ENCODE measurements around the gene GRK1. TPM values are rescaled to one million over a fixed set of nuclear protein-coding genes. Genes with fewer than 3 reads are reported as not detected.
"Not testable (repeated sequence)": the region's sequence is repeated elsewhere in the genome, so short reads cannot be mapped to it uniquely, and the experiment has no call there.

Gene GRK1
- total RNA-seq, 1 donor from 2014 or later: 0.34 TPM

DNA sequence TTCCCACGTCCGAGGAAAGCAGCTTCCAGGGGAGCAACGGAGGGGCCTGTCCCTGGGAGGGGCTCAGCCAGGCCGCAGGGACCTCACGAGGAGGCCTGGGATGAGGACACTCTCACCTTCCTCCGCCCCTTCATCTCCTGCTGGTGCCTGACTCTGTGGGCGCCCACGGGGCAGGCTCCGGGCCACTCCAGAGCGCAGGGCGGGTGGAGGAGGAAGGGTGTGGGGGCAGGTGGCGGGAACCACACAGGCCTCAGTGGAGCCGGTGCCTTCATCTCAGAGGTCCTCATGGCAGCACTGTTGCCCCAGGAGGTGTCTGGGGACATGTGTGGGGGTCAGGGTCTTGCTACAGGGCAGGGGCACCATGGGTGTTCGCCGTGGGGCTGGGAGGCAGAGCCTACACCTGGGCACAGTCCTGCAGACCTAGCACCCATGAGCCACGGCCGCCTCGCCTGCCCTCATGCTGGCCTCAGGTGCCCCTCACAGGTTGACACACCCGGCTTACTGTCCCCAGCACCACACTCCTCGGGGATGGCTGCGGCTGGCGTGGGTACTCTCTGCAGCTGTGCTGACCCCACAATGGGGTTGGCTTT is 81.9 kb downstream of the GRK1 start:
- Mint-ChIP-seq H3K27ac (no peak overlapping the region), H3K4me3 (no peak overlapping the region), H3K27me3 (ENCODE audit: low read depth) (peaks cover 6% of the 10 kb centered on the region), H3K36me3 (no peaks in the 10 kb centered on the region), H3K9me3 (peaks cover 4% of the 10 kb centered on the region), H3K4me1 (no peaks in the 10 kb centered on the region)
- DNase-seq (ENCODE audit: low spot score in 2 of 2, unreplicated experiment in 2 of 2): peak in 1 of 2 experiments; percentile 10
- TF ChIP-seq, protein P1, sequence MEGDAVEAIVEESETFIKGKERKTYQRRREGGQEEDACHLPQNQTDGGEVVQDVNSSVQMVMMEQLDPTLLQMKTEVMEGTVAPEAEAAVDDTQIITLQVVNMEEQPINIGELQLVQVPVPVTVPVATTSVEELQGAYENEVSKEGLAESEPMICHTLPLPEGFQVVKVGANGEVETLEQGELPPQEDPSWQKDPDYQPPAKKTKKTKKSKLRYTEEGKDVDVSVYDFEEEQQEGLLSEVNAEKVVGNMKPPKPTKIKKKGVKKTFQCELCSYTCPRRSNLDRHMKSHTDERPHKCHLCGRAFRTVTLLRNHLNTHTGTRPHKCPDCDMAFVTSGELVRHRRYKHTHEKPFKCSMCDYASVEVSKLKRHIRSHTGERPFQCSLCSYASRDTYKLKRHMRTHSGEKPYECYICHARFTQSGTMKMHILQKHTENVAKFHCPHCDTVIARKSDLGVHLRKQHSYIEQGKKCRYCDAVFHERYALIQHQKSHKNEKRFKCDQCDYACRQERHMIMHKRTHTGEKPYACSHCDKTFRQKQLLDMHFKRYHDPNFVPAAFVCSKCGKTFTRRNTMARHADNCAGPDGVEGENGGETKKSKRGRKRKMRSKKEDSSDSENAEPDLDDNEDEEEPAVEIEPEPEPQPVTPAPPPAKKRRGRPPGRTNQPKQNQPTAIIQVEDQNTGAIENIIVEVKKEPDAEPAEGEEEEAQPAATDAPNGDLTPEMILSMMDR (IDR thresholded peaks at IDR 0.05; ENCODE audit: unreplicated experiment): no peak

DNA sequence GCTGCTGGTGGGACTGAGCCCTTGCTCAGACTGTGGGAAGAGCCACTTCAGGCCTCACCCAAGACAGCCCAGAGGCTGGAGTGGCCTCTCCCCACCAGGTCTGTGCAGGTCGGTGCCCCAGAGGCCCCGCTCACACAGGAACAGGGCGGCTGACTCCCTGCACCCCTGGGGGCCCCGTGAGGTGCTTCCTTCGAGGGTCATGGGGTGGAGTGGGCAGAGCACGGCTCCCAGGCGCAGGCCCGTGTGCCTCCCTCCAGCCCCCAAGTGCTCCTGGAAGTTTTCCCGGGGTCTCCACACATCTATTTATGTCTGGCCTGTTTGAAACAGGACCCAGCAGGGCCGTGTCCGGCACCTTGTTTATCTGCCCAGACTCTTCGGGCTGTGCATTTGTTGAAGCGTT is 82.5 kb downstream of the GRK1 start:
- Mint-ChIP-seq H3K4me1 (no peaks in the 10 kb centered on the region), H3K9me3 (peaks cover 4% of the 10 kb centered on the region), H3K4me3 (no peak overlapping the region), H3K27me3 (ENCODE audit: low read depth) (peaks cover 9% of the 10 kb centered on the region), H3K27ac (no peak overlapping the region), H3K36me3 (no peaks in the 10 kb centered on the region)
- DNase-seq (ENCODE audit: low spot score in 2 of 2, unreplicated experiment in 2 of 2): no peak
- TF ChIP-seq, protein P1 (IDR thresholded peaks at IDR 0.05; ENCODE audit: unreplicated experiment): no peak

DNA sequence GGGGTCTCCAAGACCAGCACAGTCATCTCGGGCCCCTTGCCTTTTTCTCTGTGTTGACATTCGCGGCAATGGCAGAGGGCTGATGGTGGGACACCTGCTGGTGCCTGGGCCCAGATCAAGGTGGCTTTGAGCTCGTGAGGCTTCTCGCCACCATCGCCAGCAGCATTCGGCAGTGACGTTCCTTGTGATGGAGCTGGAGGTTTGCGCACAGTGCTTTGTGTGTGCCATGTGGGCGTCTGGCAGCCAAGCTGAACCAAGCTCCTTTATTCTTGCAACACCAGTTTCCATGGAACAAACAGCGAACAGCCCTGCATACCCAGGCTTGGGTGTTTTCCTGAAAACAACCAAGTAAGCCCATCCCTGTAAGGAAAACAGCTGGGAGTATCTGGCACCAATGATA is 82.9 kb downstream of the GRK1 start:
- Mint-ChIP-seq H3K27me3 (ENCODE audit: low read depth) (peaks cover 14% of the 10 kb centered on the region), H3K36me3 (no peaks in the 10 kb centered on the region), H3K9me3 (peaks cover 4% of the 10 kb centered on the region), H3K4me3 (no peak overlapping the region), H3K27ac (no peak overlapping the region), H3K4me1 (no peaks in the 10 kb centered on the region)
- DNase-seq (ENCODE audit: low spot score in 2 of 2, unreplicated experiment in 2 of 2): no peak
- TF ChIP-seq, protein P1 (IDR thresholded peaks at IDR 0.05; ENCODE audit: unreplicated experiment): no peak

DNA sequence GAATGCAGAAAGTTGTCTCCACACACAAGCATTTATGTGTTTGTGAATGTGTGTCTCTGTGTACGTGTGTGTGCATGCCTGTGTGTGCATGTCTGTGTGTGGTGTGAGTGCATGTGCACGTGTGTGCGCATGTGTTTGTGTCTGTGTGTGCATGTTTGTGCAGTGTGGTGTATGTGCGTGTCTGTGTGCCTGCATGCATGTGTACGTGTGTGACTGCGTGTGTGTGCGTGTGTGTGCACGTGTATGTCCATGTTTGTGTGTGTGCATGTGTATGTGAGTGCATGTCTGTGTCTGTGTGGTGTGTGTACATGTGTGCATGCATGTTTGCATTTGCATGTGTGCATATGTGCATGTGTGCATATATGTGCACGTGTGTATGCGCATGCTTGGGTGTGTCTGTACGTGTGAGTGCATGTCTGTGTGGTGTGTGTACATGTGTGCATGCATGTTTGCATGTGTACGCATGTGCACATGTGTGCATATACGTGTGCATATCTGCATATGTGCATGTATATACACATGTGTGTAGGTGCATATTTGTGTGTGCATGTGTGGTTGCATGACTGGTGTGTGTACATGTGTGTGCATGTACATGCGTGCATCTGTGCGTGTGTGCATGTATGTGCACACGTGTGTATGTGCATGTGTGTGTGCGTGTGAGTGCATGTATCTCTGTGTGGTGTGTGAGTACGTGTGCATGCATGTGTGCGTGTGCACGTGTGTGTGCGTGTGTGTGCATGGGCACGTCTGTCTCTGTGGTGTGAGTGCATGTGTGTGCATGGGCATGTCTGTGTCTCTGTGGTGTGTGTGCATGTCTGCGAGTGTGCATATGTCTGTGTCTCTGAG is 83.8 kb downstream of the GRK1 start:
- Mint-ChIP-seq H3K27ac (no peak overlapping the region), H3K4me1 (no peaks in the 10 kb centered on the region), H3K36me3 (no peaks in the 10 kb centered on the region), H3K9me3 (peaks cover 4% of the 10 kb centered on the region), H3K4me3 (no peak overlapping the region), H3K27me3 (ENCODE audit: low read depth) (peaks cover 16% of the 10 kb centered on the region)
- no peak for DNase-seq (ENCODE audit: low spot score in 2 of 2, unreplicated experiment in 2 of 2)
- TF ChIP-seq, protein P1 (IDR thresholded peaks at IDR 0.05; ENCODE audit: unreplicated experiment): no peak

DNA sequence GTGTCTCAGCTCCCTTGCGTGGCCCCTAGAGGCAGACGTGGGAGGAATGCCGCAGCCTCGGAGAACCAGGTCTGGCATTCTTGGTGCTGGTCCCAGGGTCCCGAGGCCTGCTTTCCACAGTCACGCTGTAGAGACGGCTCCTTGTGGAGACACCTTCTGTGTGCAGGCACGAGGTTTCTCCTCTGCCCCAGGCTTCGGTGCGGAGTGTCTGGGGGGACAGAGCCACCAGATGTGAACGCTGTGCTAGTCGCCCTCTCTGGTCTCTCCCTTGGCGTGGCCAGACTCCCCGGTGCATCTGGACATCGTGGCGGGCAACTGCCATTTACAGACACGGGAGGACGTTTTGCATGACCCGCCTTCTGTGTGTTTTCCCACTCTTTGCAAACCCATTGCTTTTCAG is 84.5 kb downstream of the GRK1 start:
- H3K27ac Mint-ChIP-seq: no peak overlapping the region
- no peaks in the 10 kb centered on the region for H3K4me1 Mint-ChIP-seq
- TF ChIP-seq, protein P1 (IDR thresholded peaks at IDR 0.05; ENCODE audit: unreplicated experiment): no peak
- no peaks in the 10 kb centered on the region for H3K36me3 Mint-ChIP-seq
- DNase-seq (ENCODE audit: low spot score in 2 of 2, unreplicated experiment in 2 of 2): no peak
- H3K27me3 Mint-ChIP-seq (ENCODE audit: low read depth): peaks cover 16% of the 10 kb centered on the region
- no peak overlapping the region for H3K4me3 Mint-ChIP-seq
- H3K9me3 Mint-ChIP-seq: peaks cover 4% of the 10 kb centered on the region

DNA sequence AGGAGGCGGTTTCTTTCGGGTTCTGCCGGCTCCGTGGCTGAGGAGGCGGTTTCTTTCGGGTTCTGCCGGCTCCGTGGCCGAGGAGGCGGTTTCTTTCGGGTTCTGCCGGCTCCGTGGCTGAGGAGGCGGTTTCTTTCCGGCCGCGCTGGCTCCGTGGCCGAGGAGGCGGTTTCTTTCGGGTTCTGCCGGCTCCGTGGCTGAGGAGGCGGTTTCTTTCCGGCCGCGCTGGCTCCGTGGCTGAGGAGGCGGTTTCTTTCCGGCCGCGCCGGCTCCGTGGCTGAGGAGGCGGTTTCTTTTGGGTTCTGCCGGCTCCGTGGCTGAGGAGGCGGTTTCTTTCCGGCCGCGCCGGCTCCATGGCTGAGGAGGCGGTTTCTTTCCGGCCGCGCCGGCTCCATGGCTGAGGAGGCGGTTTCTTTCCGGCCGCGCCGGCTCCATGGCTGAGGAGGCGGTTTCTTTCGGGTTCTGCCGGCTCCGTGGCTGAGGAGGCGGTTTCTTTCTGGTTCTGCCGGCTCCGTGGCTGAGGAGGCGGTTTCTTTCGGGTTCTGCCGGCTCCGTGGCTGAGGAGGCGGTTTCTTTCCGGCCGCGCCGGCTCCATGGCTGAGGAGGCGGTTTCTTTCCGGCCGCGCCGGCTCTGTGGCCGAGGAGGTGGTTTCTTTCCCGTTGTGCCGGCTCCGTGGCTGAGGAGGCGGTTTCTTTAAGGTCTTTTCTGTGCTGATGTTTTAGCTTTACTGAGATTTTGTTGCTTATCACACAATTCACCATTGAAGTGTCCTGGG is 85.4 kb downstream of the GRK1 start:
- not testable (repeated sequence) for H3K36me3 Mint-ChIP-seq; H3K4me1 Mint-ChIP-seq; DNase-seq (ENCODE audit: low spot score in 2 of 2, unreplicated experiment in 2 of 2); H3K9me3 Mint-ChIP-seq; H3K4me3 Mint-ChIP-seq; H3K27ac Mint-ChIP-seq
- peaks cover 16% of the 10 kb centered on the region for H3K27me3 Mint-ChIP-seq (ENCODE audit: low read depth)
